Mesendoderm (in vitro differentiated cells): Measurements from ENCODE around the gene KANSL1L.

Experiments
- DNase-seq: peaks from one replicate; pipeline ENCODE4 v3.0.0; 2013
- H2AK5ac ChIP-seq: 2 replicates; pipeline ENCODE4 v1.6.1; 2013; ENCODE audit warnings: low read length, inconsistent platforms
- H2BK120ac ChIP-seq: 2 replicates; pipeline ENCODE4 v1.6.1; 2013; ENCODE audit warnings: low read depth, mild to moderate bottlenecking, low read length, moderate library complexity, mixed read lengths
- H2BK15ac ChIP-seq: replicated peaks from 2 replicates; pipeline ENCODE4 v1.6.1; 2013; ENCODE audit warnings: low read depth, mild to moderate bottlenecking, moderate library complexity
- H2BK5ac ChIP-seq: 2 replicates; pipeline ENCODE4 v1.6.1; 2013; ENCODE audit warnings: low read length, inconsistent platforms
- H3K18ac ChIP-seq: 2 replicates; pipeline ENCODE4 v1.6.1; 2013; ENCODE audit warnings: mild to moderate bottlenecking, low read length, mixed read lengths
- H3K23ac ChIP-seq: one replicate; pipeline ENCODE4 v1.6.1; 2013; ENCODE audit warnings: low read length
- H3K27ac ChIP-seq: 2 replicates; pipeline ENCODE4 v1.5.1; 2013; ENCODE audit warnings: low read depth, mild to moderate bottlenecking, inconsistent platforms, low read length, moderate library complexity
- H3K27me3 ChIP-seq: 2 replicates; pipeline ENCODE4 v1.6.1; 2013; ENCODE audit warnings: low read length, control low read depth, mild to moderate bottlenecking, inconsistent platforms; ENCODE audit not compliant: insufficient read depth, poor library complexity
- H3K36me3 ChIP-seq: 2 replicates; pipeline ENCODE4 v1.6.1; 2013; ENCODE audit warnings: low read length, inconsistent platforms; ENCODE audit not compliant: control insufficient read depth, insufficient read depth
- H3K4ac ChIP-seq: one replicate; pipeline ENCODE4 v1.6.1; 2013; ENCODE audit warnings: low read depth, mild to moderate bottlenecking, low read length, moderate library complexity
- H3K4me1 ChIP-seq: 2 replicates; pipeline ENCODE4 v1.6.1; 2013; ENCODE audit warnings: low read depth, low read length, inconsistent platforms; ENCODE audit not compliant: control insufficient read depth
- H3K4me2 ChIP-seq: 2 replicates; pipeline ENCODE4 v1.6.1; 2013; ENCODE audit warnings: low read length
- H3K4me3 ChIP-seq: 2 replicates; pipeline ENCODE4 v1.5.1; 2013; ENCODE audit warnings: mild to moderate bottlenecking, low read length
- H3K56ac ChIP-seq: one replicate; pipeline ENCODE4 v1.6.1; 2013; ENCODE audit warnings: low read length
- H3K79me1 ChIP-seq: 2 replicates; pipeline ENCODE4 v1.6.1; 2013; ENCODE audit warnings: low read length, inconsistent platforms
- H3K79me2 ChIP-seq: 2 replicates; pipeline ENCODE4 v1.6.1; 2013; ENCODE audit warnings: mild to moderate bottlenecking, low read length; ENCODE audit not compliant: control insufficient read depth, insufficient read depth
- H3K9ac ChIP-seq: 2 replicates; pipeline ENCODE4 v1.6.1; 2013; ENCODE audit warnings: low read length, inconsistent platforms
- H4K5ac ChIP-seq: one replicate; pipeline ENCODE4 v1.6.1; 2013; ENCODE audit warnings: low read length
- H4K8ac ChIP-seq: one replicate; pipeline ENCODE4 v1.6.1; 2013; ENCODE audit warnings: low read depth, mild to moderate bottlenecking, control low read depth, low read length, moderate library complexity
- WGBS: extraction: QIAGEN DNeasy Blood & Tissue Kit; methylation state at CpG from one replicate; pipeline ENCODE4 v1.1.7; 2013; ENCODE audit warnings: low lambda C conversion rate, missing lambda C conversion rate; ENCODE audit not compliant: insufficient coverage; ENCODE audit errors: extremely low coverage; 5-methylcytosine and 5-hydroxymethylcytosine counted together

KANSL1L gene

GRCh38 chr2:209973328-209973727 is 197.9 kb downstream of the KANSL1L start:
- no peaks in the 10 kb centered on the region for H3K27me3 ChIP-seq
- no peak for DNase-seq
- no peak overlapping the region for H3K23ac ChIP-seq
- H3K27ac ChIP-seq = no peak overlapping the region
- no peak overlapping the region for H3K9ac ChIP-seq
- H3K36me3 ChIP-seq = no peaks in the 10 kb centered on the region
- H2AK5ac ChIP-seq = no peak overlapping the region
- no peak overlapping the region for H2BK5ac ChIP-seq
- H3K18ac ChIP-seq = no peak overlapping the region
- WGBS = no CpG with 5 or more reads among the region's 1 CpG
- no peaks in the 10 kb centered on the region for H3K4me1 ChIP-seq
- H3K79me2 ChIP-seq = no peaks in the 10 kb centered on the region
- H2BK120ac ChIP-seq = no peak overlapping the region
- H3K56ac ChIP-seq = no peak overlapping the region
- no peak overlapping the region for H3K4ac ChIP-seq
- no peak overlapping the region for H3K4me2 ChIP-seq
- H4K5ac ChIP-seq = no peak overlapping the region
- no peaks in the 10 kb centered on the region for H3K79me1 ChIP-seq
- no peak overlapping the region for H2BK15ac ChIP-seq
- H4K8ac ChIP-seq = no peak overlapping the region
- H3K4me3 ChIP-seq = no peak overlapping the region
